HG02885 (cell line): ENCODE measurements around the gene MTA2.

Source experiments
- ATAC-seq: cut with Tn5 transposase; IDR thresholded peaks from one replicate; pipeline ENCODE4 v1.9.1; 2021; ENCODE audit warnings: mild to moderate bottlenecking; ENCODE audit not compliant: unreplicated experiment, poor library complexity

The MTA2 gene

DNA sequence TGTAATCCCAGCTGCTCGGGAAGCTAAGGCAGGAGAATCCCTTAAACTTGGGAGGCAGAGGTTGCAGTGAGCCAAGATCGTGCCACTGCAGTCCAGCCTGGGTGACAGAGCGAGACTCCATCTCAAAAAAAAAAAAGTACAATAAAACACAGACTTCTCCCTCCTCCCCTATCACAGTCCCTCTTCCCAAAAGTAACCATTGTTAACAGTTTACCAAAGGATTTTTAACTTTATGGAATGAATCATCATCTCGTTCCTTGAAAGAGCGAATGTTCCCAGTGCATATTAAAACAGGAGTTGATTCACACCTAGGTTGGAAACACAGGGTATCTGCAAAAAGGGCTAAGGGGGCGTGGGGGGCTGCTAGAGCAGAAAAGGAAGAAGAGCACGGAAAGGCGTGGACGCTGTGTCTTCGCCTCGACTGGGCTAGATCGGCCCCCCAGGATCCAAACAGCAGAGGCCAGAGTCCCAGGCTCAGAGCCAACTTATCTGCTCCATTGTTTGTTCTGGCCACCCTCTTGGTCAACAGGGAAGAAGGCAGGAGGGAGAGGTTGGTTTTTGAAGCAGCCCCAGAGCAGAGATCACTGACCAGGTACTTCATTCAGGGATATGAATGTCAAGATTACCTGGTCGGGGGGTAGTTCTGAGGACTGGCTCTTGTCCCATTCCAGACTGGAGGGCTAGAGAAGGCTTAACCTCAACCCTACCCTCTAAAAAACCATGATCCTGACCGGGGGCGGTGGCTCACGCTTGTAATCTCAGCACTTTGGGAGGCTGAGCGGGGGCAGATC is 52.9 kb downstream of the MTA2 start:
- ATAC-seq = no peak

DNA sequence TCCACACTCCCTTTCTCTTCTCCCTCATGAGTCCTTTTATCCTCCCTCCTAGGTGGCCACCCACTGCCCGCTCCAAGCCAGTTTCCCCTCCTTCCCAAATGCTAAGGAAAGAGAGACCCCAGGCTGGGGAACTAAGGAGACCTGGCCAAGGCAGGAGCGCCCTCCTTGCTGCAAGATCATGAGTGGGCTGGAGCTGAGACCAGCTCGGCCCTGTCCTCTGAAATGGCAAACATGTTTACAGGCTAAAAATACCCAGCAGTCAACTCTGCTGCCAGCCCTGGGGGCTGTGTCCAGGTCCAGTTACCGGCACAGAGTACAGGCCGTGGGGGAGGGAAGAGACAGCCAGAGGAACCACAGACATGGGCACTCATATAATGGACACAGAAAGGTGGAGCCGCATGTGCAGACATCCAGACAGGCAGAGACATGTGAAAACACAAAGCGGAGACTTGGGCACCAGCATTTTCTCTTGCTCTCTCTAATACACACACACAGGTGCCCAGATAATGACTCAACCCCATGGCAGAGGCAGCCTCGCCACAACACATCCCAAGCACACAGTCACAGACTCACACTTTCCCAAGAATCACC is 53.9 kb downstream of the MTA2 start:
- no peak for ATAC-seq

DNA sequence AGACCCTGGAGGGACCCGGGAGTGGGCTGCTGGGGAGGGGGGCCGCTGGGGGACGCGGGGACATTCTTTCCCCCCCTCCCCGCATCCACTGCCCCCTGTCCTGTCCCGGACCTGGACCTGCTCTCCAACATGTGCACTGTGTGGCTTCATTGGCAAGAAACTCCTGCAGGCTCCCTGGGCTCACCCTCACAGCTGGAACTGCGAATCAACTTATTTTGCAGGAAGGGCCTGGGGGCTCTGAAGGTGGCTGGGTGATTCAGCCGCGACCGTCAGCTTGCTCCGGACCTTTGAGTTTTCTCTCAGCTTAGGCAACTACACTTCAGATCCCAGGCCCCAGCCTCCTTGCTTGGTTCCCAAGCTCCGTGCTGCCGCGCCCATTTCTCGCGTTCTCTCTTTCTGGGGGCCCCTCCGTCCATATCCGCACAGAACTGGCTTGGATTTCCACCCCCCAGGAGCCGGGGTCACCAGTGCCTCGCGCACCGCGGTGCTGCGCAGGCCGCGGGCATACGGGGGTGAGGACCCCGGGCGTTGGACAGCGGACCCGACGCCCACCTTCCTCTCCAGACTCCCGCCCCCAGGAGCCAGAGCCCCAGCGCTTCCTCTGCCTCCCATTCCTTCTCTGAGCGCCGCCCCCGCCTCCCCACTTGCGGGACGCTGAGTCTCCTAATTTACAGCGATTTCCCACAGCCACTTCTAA is 54.6 kb downstream of the MTA2 start:
- no peak for ATAC-seq

DNA sequence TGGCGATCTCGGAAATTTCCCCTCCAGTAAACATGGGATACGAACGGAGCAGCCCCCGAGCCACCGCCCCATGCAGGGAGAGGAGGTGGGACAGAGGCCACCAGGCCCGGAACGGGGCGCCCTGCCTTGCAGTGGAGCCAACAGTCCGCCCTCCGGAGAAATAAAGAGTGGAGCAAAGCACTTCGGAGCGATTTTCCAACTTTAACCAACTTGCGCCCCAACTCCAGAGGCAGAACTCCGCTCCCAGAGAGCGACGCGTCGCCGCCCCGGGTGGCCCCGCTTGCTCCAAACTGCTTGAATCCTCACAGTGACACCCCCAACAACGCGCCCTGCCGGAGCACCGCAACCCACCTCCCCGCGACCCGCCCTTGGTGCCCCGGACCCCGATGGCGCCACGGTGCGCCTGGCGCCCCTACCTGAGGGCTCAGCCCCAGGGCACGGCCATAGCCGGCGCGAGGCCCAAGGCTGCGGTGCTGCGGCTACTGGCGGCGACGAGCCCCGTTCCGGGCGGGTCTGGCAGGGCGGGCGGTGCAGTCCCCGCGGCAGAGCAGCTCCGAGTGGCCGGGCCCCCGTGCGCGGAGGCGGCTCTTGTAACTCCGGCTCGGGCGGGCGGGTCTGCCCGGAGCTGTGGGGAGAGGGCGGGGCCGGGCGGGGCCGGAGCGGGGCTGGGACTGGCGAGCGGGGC is 55.3 kb downstream of the MTA2 start, which contains the start of gene AHNAK:
AHNAK (minus strand) TSS at position 563 of the 685 bp plus-strand sequence. CDS start 10,708 bp downstream, outside the sequence.
- ATAC-seq = no peak

DNA sequence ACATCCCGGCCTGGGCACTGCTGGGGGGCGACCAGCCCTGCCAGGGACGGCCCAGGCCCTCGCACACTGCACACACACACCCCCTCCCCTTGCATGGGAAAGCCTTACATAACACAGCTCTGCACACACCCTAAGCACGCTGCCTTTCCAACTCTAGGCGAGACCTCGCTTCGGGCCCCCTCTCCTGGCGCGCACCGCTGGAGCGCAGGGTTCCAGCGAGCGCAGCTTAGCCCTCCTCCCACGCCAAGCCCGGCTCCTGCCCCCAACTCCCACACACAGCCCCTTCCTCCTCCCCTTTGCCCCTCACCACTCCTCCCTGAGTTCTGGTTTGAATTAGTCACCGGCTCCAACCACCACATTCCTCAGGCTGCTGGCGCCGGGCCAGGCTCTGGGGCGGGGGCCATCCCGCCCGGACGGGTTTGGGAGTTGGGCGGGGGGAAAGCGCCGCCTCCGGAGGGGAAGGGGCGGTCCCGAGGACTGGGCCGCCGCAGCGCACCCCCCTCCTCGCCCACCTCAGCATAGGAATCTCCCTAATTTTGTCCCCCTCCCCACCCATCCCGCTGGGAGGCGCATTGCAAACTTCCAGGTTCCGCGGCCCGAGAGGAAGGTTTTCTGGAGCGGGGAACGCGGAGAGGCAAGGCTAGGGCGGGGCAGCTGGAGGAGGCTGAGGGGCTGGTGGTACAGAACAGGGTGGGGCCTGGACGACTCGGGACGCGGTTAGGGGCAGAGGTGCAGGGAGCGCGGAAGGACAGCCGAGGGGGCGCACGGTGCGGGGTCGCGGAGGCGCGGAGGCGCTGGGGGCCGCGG is 56.0 kb downstream of the MTA2 start:
- ATAC-seq = no peak

DNA sequence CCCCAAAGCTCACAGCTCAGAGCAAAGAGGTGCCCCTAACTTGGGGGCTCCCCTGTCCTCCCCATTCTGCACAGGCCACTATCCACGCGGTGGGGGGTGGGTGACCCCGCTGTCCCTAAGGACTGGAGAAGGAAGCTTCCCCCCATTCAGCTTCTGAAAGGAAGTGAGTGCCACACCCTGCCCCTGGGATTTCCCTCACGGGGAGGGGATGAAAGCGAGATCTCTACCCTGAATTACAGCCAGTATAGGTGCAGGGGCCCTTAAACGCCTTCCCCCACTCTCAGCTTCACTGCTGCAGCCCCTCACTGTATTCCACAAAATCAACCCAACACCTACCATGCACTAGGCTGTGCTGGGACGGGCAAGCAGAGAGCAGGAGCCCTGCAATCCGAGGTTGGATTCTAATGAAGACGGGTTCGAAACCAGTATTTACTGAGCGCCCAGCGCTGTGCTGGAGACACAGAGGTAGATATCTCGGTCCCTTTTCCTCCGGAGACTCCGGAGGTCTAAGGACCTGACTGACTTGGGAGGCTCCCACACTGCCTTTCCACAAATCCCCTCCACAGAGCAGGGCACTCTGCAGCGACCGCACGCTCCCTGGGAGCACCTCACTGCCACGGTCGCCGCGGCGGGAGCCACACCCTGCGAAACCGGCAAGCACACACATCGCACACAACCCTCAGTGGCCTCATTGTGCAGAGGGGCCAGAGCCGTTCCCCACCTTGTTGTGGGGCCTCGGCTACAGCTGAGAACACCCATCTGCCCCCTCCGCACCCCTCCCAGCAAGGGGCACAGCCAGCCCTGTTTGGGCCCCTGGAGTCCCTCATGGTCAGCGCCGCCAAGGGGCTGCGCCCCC is 56.9 kb downstream of the MTA2 start:
- no peak for ATAC-seq

DNA sequence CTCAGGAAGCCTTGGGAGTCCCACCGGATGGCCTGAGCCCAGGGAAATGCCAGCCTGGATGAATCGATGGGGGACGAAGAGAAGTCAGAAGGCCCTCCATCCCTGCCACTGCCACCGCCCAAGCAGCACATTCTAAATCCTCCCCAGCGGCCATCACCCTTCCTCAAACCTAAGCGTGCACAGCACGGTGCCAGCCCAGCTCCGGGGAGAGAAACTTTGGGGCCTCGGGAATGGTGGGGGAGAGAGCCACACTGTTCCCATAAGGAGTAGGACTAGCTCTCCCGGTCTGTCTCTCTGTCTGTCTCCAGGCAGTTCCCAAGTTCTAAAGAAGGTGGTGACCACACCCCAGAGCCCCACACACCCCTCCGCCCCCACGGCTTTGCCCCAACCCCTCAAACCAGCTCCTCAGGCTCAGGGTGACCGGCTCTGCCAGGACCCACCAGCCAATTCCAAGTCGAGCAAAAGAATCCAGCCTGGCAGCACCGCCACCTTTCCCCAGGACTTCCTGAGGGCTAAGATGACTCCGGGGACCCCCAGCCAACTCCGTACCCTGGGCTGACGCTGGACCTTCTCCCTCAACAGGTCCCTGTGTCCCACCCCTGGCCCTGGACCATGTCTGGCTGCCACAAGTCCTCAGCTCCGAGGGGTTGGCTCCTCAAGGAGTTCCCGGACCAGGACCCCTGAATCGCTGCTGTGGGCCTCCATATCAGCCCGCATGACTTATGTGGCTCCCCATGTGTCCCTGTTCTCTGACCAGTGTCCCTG is 57.8 kb downstream of the MTA2 start:
- ATAC-seq = no peak
